Stimulated activated CD8-positive, alpha-beta memory T cell treated with anti-CD3 and anti-CD28 coated beads, Interleukin-4, amount 100 ng/mL, for 48 hours (primary cell): ENCODE measurements around the gene RNF123.
"Not testable (repeated sequence)": the region's sequence is repeated elsewhere in the genome, so short reads cannot be mapped to it uniquely, and the experiment has no call there.

Experiments used
- DNase-seq: peaks from one replicate; pipeline ENCODE4 v3.0.0-alpha.2; 2020

RNF123 gene

DNA sequence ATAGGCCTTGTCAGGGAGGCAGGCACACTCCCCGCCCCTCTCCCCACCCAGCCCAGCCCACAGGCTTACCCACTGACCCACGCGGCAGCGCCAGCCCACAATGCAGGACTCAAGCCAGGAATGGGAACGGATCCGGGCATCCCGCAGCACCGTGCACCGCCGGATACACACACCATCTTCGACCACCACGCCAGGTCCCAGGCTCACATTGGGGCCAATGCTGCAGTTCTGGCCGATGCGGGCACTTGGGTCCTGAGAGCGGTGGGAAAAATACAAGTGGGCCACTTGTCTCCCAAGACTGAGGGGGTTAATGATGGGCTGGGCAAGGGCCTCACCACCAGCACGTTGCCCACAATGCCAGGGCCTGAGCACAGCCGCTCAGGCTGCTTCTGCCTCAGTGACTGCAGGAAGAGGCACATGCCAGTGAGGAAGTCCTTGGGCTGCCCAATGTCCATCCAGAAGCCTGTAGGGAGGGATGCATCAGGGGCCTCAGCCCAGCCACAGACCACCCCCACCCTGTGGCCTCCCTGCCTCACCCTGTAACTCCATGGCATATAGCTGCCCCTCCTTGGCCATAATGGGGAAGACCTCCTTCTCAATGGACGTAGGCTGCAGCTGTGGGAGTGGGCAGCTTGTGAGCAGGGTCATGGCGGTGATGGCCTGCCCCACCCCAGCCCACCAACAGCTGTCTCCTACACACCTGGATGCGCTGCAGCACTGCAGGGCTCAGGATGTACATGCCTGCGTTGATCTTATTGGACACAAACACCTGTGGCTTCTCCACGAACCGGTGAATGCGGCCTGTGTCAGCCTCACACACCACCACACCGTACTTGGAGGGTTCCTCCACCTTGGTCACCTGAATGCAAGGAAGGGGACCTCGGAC, 32.8 kb downstream of the RNF123 start:
- DNase-seq, result no peak

GRCh38 chr3:49722896-49723295, 33.5 kb downstream of the RNF123 start:
- no peak for DNase-seq

DNA sequence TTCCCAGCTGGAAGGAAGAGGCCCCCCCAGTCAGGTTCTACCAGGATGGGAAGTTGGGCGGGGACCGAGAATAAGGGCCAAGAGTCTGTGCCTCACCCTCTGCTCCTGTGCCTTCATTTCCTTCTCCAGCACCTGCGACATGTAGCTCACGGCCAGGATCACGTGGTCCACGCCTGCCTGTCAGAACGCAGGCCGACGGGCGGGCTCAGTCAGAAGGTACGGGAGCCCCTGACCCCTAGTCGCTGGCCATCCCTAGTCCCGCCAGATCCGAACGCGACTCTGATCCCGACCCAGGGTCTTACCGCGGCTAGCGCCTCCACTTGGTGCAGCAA, 33.9 kb downstream of the RNF123 start:
- DNase-seq, result peak; percentile 76

DNA sequence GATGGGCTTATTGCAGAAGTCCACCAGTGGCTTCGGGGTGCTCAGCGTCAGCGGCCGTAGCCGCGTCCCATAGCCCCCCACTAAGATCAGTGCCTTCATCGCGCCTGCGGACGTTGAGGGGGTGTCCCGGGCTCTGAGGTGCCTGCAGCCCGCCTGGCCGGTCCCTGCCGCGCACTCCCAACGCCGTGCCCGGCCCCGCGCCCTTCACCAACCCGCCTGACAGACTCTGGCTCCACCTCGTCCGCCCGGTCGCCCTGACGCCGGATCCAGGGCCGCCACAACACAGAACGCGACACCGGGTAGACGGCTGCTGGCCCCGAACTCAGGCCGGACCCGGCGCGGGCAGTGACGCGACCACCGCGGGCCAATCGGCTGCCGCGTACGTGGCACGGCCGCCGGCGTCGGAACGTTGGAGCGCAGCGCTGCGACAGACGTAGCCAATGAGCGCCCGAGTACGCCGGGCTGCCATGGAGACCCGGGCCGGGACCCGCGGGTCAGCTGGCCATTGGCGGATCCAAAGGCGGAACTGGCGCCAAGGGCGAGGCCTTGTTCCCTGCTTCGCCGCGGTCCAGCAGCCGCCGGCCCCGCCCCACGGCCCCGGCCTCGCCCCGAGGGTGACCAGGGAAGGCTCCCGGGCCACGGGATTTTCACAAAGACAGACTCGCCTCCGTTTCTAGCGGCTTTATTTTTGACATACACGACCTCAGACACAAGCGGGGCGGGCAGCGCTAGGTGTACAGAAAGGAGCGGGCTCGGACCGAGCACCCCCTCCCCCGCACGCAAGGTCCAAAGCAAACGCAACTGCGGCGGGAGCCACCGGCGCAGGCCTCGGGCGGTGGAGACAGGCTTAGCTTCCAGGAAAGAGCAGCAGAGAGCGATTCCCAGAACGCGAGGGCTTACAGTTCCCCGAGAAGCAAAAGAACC, 34.5 kb downstream of the RNF123 start, which contains the start of gene GMPPB:
GMPPB (minus strand) TSS at position 324 of the 924 bp plus-strand sequence; CDS start at position 99, 225 bp downstream.
- DNase-seq, result peak; percentile 95

GRCh38 chr3:49724586-49724985, 35.2 kb downstream of the RNF123 start:
- DNase-seq, result peak; percentile 47

DNA sequence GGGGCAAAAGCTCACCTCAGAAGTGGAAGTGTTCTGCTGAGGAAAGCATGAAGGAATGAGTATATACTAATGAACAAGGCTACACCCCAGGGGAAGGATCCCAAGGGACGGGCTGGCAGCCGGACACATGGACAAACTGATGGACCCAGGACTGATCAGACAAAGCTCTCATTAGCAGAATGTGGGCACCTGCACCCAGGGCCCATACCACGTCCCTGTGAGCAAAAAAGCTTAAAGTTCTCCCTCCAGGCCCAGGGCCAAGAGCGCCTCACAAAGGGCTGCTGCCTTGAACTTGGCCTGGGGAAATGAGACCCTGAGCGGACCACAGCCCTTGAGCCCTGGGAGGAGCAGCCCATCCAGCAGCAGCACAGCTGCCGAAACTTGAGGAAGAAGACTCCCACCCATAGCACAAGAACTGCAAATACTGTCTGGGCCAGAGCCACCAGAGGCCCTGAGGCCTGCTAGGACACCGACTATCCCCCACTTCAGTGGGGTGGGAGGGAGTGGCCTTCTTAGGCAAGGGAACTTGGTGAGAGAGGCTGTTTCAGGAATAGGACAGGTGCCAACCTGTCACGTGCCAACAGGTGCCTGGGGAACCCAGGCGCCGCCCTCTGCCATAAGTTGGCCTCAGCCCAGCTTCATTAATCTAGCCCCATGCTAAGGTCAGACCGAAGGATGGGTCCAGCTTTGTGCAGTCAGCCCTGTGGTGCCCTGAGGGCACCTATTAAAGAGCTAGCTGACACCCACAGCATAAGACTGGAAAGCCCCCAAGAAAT, 36.7 kb downstream of the RNF123 start:
- no peak for DNase-seq

GRCh38 chr3:49727154-49727923, 38.0 kb downstream of the RNF123 start:
- DNase-seq, result no peak

- no peak for DNase-seq
Measured at GRCh38 chr3:49727924-49728361, 38.6 kb downstream of the RNF123 start.

DNA sequence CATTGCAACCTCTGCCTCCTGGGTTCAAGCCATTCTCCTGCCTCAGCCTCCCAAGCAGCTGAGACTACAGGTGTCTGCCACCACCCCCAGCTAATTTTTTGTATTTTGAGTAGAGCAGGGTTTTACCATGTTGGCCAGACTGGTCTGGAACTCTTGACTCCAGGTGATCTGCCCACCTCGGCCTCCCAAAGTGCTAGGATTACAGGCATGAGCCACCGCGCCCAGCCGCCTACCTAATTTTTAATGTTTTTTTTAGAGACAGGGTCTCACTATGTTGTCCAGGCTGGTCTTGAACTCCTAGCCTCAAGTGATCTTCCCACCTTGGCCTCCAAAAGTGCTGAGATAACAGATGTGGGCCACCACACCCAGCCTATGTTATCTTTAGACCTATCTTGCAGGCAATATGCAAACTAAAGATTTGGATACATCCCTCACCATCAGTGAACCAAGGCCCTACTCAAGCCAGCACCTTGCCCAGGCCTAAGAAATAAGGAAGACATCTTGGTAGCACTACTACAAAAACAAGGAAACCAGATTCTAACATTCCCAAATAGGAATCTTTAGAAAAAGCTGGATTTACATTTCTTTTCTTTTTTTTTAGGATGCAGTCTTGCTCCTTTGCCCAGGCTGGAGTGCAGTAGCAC, 40.7 kb downstream of the RNF123 start:
- DNase-seq, result no peak

DNA sequence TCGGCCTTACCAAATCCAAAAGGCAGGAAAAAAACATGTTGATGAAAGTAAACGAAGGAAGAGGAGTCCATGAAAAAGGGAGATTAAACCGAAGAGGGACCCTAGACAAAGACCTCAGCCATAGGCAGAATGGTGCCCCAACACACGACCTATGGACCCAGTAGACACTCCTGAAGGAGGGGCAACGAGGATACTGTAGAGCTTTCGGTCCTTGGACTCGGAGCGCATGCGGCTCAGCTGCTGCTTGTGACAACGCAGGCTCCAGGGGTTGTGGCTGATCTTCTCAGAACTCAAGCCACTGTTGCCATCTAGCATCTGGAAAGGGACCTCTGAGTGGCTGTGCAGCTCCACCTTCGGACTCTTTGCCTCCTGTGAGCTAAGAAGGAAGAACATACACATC, 43.2 kb downstream of the RNF123 start:
- no peak for DNase-seq

DNA sequence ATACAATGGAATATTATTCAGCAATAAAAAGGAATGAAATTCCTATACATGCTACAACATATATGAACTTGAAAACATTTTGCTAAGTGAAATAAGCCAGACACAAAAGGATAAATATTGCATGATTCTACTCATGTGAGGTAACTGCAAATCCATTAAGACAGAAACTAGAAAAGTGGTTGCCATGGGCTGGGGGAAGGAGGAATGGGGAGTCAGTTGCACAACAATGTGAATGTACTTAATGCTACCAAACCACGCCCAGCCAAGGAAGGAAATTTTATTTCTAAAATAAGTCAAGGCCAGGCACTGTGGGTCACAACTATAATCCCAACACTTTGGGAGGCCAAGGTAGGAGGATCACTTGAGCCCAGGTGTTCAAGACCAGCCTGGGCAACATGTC, 44.2 kb downstream of the RNF123 start:
- no peak for DNase-seq

DNA sequence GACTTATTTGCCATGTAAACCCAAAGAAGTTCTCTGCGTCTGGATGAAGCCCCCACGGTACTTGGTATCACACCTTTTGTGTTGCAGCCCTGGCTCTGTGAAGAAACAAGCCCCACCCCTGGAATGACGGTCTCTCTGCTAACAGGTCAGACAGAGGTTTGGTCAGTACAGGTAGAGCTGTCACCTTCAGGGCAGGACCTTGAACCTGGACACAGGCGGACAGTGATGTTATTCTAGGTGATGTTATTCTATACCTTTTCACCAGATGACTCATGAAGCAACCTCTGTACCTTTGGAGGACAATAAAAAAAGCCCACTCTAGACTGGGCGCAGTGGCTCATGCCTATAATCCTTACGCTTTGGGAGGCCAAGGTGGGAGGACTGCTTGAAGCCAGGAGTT, 45.4 kb downstream of the RNF123 start:
- no peak for DNase-seq

GRCh38 chr3:49738067-49738713, 48.8 kb downstream of the RNF123 start:
- no peak for DNase-seq

DNA sequence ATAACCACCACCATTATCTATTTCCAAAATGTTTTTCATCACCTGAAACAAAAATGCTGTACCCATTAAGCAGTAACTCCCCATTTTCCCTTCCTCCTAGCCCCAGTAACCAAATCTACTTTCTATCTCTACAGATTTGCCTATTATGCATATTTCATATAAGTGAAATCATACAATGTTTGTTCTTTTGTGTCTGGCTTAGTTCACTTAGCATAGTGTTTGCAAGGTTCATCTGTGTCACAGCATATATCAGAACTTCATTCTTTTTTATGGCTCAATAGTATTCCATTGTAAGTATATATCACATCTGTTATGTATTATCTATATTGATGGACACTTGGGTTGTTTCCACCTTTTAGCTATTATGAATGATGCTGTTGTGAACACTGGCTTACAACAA, 51.1 kb downstream of the RNF123 start:
- no peak for DNase-seq

DNA sequence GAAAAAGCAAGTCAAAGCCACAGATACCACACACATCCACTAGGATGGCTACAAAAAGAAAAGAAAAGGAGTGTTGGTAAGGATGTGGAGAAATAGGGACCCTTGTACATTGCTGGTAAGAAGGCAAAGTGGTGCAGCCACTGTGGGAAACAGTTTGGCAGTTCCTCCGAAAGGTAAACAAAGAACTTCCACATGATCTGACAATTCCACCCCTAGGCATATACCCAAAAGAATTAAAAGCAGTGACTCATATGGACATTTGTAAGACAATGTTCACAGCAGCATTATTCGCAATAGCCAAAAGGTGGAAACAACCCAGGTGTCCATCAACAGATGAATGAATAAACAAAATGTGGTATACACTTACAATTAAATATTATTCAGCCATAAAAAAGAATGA, 56.6 kb downstream of the RNF123 start:
- no peak for DNase-seq

GRCh38 chr3:49747792-49748480, 58.6 kb downstream of the RNF123 start:
- DNase-seq, result no peak

- DNase-seq, result not testable (repeated sequence)
Measured at GRCh38 chr3:49748874-49749273, 59.5 kb downstream of the RNF123 start.

- DNase-seq, result no peak
Measured at GRCh38 chr3:49750056-49750455, 60.7 kb downstream of the RNF123 start.

- DNase-seq, result no peak
Measured at GRCh38 chr3:49751501-49751900, 62.1 kb downstream of the RNF123 start.

DNA sequence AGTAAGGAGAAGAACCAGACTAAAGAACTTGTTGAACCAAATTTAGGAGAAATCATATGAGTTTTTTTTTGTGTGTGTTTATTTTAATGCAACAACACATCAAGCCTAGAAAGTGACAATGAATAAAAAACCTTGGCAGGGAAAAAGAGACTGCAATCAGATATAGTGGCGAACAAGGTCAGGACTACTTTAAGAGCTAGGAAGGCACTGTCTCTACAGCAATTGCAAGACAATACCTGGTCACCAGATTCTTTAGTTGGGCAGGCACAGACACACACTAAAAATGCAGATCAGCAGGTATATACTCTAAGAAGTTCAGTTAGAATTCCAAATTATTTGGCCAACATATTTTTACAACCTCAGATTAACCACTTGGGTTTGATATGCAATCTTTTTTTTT, 65.2 kb downstream of the RNF123 start:
- no peak for DNase-seq
